Measurements from ENCODE around the gene ATXN1. TPM values are rescaled to one million over a fixed set of nuclear protein-coding genes. Genes with fewer than 3 reads are reported as not detected.
A peak's percentile ranks its signal among the peaks of the same experiment; 100 is the strongest.

The ATXN1 gene
- total and polyA plus RNA-seq, 3 donors from 2014 or later: 12.8 to 84.1 (median 64.3) TPM

- Histone ChIP-seq H3K9me3 (no peaks in the 10 kb centered on the region), H3K27ac (peak overlapping the region; percentile 72 to 78), H3K4me3 (no peak overlapping the region), H3K4me1 (peaks cover 26% of the 10 kb centered on the region), H3K27me3 (no peaks in the 10 kb centered on the region), H3K36me3 (ENCODE audit: low read depth, missing control alignments) (no peaks in the 10 kb centered on the region)
- WGBS, 2 donors: 38 to 48% methylated on average over 6 of the region's 6 CpGs
- intact Hi-C loops (cut with DNase I; ENCODE audit: low total_unique reads): no loop called here
- TF ChIP-seq POLR2A (IDR thresholded peaks at IDR 0.05): no peak
- TF ChIP-seq CTCF (IDR thresholded peaks at IDR 0.05): no peak
- no peak for DNase-seq
These were observed 502.6 kb downstream of the ATXN1 start for GRCh38 chr6:16258709-16259075.

- H3K4me1 ChIP-seq: peaks cover 26% of the 10 kb centered on the region
- 54 to 61% methylated on average over 7 of the region's 7 CpGs for WGBS, 2 donors
- peak; percentile 73 for DNase-seq
- H3K27ac ChIP-seq: peak overlapping the region; percentile 72 to 78
- no peaks in the 10 kb centered on the region for H3K27me3 ChIP-seq
- no peak overlapping the region for H3K4me3 ChIP-seq
- H3K36me3 ChIP-seq (ENCODE audit: low read depth, missing control alignments): no peaks in the 10 kb centered on the region
- intact Hi-C loops (cut with DNase I; ENCODE audit: low total_unique reads): no loop called here
- no peaks in the 10 kb centered on the region for H3K9me3 ChIP-seq
- no peak for TF ChIP-seq POLR2A (IDR thresholded peaks at IDR 0.05)
- no peak for TF ChIP-seq CTCF (IDR thresholded peaks at IDR 0.05)
These were observed 503.1 kb downstream of the ATXN1 start for GRCh38 chr6:16257999-16258708.

GRCh38 chr6:16256781-16257180 lies 504.5 kb downstream of the ATXN1 start:
- peak overlapping the region; percentile 42 to 50 for H3K27ac ChIP-seq
- no peaks in the 10 kb centered on the region for H3K36me3 ChIP-seq (ENCODE audit: low read depth, missing control alignments)
- TF ChIP-seq CTCF (IDR thresholded peaks at IDR 0.05) (no peak), POLR2A (IDR thresholded peaks at IDR 0.05) (no peak)
- no peak overlapping the region for H3K4me3 ChIP-seq
- H3K9me3 ChIP-seq: no peaks in the 10 kb centered on the region
- H3K27me3 ChIP-seq: no peaks in the 10 kb centered on the region
- no peak for DNase-seq
- intact Hi-C loops (cut with DNase I; ENCODE audit: low total_unique reads): no loop called here
- WGBS, 2 donors: 60 to 75% methylated on average over 2 of the region's 2 CpGs
- peaks cover 26% of the 10 kb centered on the region for H3K4me1 ChIP-seq

GRCh38 chr6:16254535-16254934 lies 506.7 kb downstream of the ATXN1 start:
- no peaks in the 10 kb centered on the region for H3K27me3 ChIP-seq
- DNase-seq: no peak
- H3K4me1 ChIP-seq: peaks cover 29% of the 10 kb centered on the region
- H3K9me3 ChIP-seq: no peaks in the 10 kb centered on the region
- TF ChIP-seq CTCF (IDR thresholded peaks at IDR 0.05) (no peak), POLR2A (IDR thresholded peaks at IDR 0.05) (no peak)
- H3K36me3 ChIP-seq (ENCODE audit: low read depth, missing control alignments): no peaks in the 10 kb centered on the region
- 89 to 93% methylated on average over 9 of the region's 9 CpGs for WGBS, 2 donors
- intact Hi-C loops (cut with DNase I; ENCODE audit: low total_unique reads): no loop called here
- no peak overlapping the region for H3K27ac ChIP-seq
- no peak overlapping the region for H3K4me3 ChIP-seq

All from testis (tissue), 3 donors.